Thymus (tissue), 11 donors: Measurements from ENCODE around the gene EFCAB7. TPM values are rescaled to one million over a fixed set of nuclear protein-coding genes. Genes with fewer than 3 reads are reported as not detected.
A peak's percentile ranks its signal among the peaks of the same experiment; 100 is the strongest.
"Not testable (repeated sequence)": the region's sequence is repeated elsewhere in the genome, so short reads cannot be mapped to it uniquely, and the experiment has no call there.

Source experiments
- DNase-seq, 9 donors: peaks; one replicate each; pipeline ENCODE4 v3.0.0-alpha.2; 2013; ENCODE audit warnings: low spot score in 9 of 9, low read depth in 6 of 9, missing footprints in 1 of 9
- H3K27ac ChIP-seq, 2 donors: one replicate each; pipeline ENCODE4 v1.5.1; 2013; ENCODE audit warnings: control low read depth in 1 of 2, low read depth in 1 of 2, low read length in 1 of 2, mild to moderate bottlenecking in 1 of 2, moderate library complexity in 1 of 2
- H3K27me3 ChIP-seq, 2 donors: one replicate each; pipeline ENCODE4 v1.5.1; 2013; ENCODE audit warnings: low read length in 1 of 2; ENCODE audit not compliant: control insufficient read depth in 2 of 2, insufficient read depth in 1 of 2
- H3K36me3 ChIP-seq, 2 donors: one replicate each; pipeline ENCODE4 v1.5.1; 2013; ENCODE audit warnings: low read length in 1 of 2, mild to moderate bottlenecking in 1 of 2, moderate library complexity in 1 of 2; ENCODE audit not compliant: control insufficient read depth in 2 of 2, insufficient read depth in 2 of 2
- H3K4me1 ChIP-seq, 2 donors: one replicate each; pipeline ENCODE4 v1.5.1; 2013; ENCODE audit warnings: low read length in 2 of 2; ENCODE audit not compliant: control insufficient read depth in 2 of 2, insufficient read depth in 2 of 2
- H3K4me3 ChIP-seq, 2 donors: one replicate each; pipeline ENCODE4 v1.5.1; 2013; ENCODE audit warnings: low read length in 2 of 2, control low read depth in 1 of 2, mild to moderate bottlenecking in 1 of 2
- H3K9me3 ChIP-seq, 2 donors: one replicate each; pipeline ENCODE4 v1.5.1; 2013; ENCODE audit warnings: low read length in 1 of 2, mild to moderate bottlenecking in 1 of 2; ENCODE audit not compliant: control insufficient read depth in 2 of 2, insufficient read depth in 1 of 2
- WGBS: extraction: QIAGEN DNeasy Blood & Tissue Kit; methylation state at CpG from one replicate; pipeline ENCODE4 v1.1.7; 2013; 5-methylcytosine and 5-hydroxymethylcytosine counted together
- polyA plus RNA-seq: library from polyadenylated mRNA; stranded (reverse); fragments of 200-250 nt; gene quantifications from one replicate; pipeline ENCODE4 v1.2.3, GENCODE V29; 2013
- total RNA-seq: library from RNA; stranded (reverse); fragments of 120-200 nt; gene quantifications from one replicate; pipeline ENCODE4 v1.2.4, GENCODE V29; 2013
- donor health status: healthy.

EFCAB7 gene
- total and polyA plus RNA-seq, 2 donors: 9.7 to 12.7 TPM

DNA sequence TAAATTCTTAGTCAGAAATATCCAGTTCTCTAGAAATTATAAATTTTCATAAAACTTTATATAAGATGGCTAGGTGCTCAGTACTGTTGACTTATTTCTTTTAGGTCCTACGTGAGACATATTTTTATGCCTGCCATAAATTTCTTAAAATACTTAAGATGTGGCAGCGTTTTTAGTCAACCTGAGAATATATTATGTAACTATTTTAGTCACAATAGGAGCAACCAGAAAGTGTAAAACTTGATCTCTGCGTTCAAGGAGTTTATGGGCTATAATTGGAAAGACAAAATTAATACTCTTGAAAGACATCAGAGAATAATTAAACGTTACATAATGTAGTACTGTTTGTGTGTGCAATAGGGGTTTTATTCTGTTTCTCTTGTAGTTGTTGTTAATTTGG is 45.7 kb downstream of the EFCAB7 start:
- H3K27ac ChIP-seq: no peak overlapping the region
- peaks cover 0 to 2% of the 10 kb centered on the region in 2 donors for H3K36me3 ChIP-seq
- H3K4me1 ChIP-seq: no peaks in the 10 kb centered on the region
- no peaks in the 10 kb centered on the region for H3K27me3 ChIP-seq
- H3K9me3 ChIP-seq: no peaks in the 10 kb centered on the region
- H3K4me3 ChIP-seq: no peak overlapping the region
- no peak for DNase-seq
- 97% methylated on average over 4 of the region's 4 CpGs for WGBS

DNA sequence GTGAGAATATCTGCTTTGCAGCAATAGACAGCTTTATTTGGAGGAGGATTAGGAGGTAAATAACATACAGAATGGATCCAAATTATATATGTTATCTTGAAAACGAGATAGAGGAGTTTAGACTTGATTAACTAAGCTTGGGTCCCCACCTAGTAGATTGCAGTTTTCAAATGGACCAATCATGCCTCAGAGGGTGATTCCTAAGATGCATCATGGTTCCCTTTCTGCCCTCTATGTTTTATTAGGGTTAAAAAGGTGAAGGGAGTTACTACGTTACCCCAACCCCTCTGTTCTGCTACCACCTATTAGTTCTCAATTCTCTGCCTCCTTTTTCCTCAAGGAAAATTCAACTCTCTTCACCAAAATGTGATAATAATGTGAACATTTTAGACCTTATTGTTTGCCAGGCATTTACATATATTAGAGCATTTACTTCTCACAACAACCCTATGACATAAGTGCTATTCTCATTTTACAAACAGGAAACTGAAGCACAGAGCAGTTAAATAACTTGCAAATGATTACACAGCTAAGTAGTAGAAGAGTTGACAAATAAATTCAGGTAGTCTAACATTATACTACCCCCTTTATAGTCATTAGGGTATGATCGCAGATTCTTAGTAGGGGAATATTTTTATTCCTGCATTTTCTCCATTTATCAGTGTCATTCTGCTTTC is 46.5 kb downstream of the EFCAB7 start:
- no peak overlapping the region for H3K4me3 ChIP-seq
- no peaks in the 10 kb centered on the region for H3K27me3 ChIP-seq
- WGBS: 94% methylated on average over 3 of the region's 3 CpGs
- H3K36me3 ChIP-seq: peaks cover 0 to 2% of the 10 kb centered on the region in 2 donors
- no peak for DNase-seq
- H3K9me3 ChIP-seq: no peaks in the 10 kb centered on the region
- H3K4me1 ChIP-seq: no peaks in the 10 kb centered on the region
- H3K27ac ChIP-seq: no peak overlapping the region

DNA sequence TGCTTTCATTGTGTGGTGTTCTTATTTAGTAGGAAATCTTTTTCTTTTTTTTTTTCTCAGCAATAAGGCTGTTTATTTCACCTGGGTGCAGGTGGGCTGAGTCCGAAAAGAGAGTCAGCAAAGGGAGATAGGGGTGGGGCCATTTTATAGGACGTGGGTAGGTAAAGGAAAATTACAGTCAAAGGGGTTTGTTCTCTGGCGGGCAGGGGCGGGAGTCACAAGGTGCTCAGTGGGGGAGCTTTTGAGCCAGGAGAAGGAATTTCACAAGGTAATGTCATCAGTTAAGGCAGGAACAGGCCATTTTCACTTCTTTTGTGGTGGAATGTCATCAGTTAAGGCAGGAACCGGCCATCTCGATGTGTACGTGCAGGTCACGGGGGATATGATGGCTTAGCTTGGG is 49.4 kb downstream of the EFCAB7 start:
- H3K4me1 ChIP-seq, H3K4me3 ChIP-seq, H3K27me3 ChIP-seq, H3K27ac ChIP-seq, H3K36me3 ChIP-seq, DNase-seq, H3K9me3 ChIP-seq: not testable (repeated sequence)
- 91% methylated on average over 8 of the region's 8 CpGs for WGBS

DNA sequence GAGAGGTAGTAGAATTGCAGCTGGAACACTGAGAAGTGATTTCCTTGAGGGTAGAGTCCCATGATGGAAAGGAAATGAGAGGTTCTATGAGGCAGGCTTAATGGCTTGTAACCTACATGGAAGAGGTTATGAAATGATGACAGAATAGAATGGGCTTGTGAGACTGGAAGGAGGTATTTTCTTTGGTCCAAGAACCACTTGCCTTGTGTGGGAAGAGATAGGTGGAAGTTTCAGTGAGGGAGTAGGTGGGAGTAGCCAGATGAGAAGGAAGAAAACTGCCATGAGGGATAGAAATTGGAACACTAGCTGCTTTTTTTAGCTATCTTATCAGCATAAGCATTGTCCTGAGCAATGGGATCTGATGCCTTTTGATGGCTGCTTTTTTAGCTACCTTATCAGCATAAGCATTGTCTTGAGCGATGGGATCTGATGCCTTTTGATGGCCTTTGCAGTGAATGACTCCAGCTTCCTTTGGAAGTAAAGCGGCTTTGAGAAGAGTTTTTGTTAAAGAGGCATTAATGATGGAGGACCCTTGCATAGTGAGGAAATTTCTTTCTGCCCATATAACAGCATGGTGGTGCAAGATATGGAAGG is 51.0 kb downstream of the EFCAB7 start:
- H3K36me3 ChIP-seq, H3K9me3 ChIP-seq, H3K27ac ChIP-seq, DNase-seq, H3K27me3 ChIP-seq, H3K4me1 ChIP-seq, H3K4me3 ChIP-seq: not testable (repeated sequence)
- 98% methylated on average over 2 of the region's 2 CpGs for WGBS

DNA sequence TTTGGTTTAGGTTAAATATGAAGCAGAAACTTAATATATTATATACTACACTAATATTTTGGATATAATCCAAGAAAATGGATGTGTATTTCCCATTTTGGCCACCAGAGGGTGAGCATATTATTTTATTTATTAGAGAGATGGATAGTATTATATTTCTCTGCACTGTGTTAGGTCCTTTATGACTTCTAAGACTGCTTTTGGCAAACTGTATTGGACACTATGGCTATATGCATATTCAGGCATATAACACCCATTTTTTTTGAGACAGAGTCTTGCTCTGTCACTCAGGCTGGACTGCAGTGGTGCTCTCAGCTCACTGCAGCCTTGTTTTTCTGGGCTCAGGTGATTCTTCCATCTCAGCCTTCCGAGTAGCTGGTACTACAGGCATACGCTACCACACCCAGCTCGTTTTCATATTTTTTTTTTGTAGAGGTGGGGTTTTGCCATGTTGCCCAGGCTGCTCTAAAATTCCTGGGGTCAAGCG is 52.1 kb downstream of the EFCAB7 start:
- Histone ChIP-seq H3K27ac (no peak overlapping the region), H3K36me3 (peaks cover 0 to 2% of the 10 kb centered on the region in 2 donors), H3K4me1 (no peaks in the 10 kb centered on the region), H3K4me3 (no peak overlapping the region), H3K9me3 (no peaks in the 10 kb centered on the region), H3K27me3 (no peaks in the 10 kb centered on the region)
- WGBS: 88% methylated on average over 4 of the region's 4 CpGs
- DNase-seq: peak in 4 of 9 donors; percentile 6 to 23 (median 8)

DNA sequence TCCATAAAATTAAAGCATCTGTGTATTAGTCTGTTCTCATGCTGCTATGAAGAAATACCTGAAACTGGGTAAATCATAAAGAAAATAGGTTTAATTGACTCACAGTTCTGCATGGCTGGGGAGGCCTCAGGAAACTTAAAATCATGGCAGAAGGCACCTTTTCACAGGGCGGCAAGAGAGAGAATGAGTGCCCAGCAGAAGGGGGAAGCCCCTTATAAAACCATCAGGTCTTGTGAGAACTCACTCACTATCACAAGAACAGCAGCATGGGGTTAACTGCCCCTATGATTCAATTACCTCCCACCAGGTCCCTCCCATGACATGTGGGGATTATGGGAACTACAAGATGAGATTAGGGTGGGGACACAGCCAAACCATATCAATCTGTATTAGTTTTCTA is 63.0 kb downstream of the EFCAB7 start:
- not testable (repeated sequence) for DNase-seq, H3K9me3 ChIP-seq, H3K27me3 ChIP-seq, H3K36me3 ChIP-seq, H3K4me1 ChIP-seq, H3K4me3 ChIP-seq, H3K27ac ChIP-seq
- WGBS: 97% methylated on average over 1 of the region's 1 CpG

DNA sequence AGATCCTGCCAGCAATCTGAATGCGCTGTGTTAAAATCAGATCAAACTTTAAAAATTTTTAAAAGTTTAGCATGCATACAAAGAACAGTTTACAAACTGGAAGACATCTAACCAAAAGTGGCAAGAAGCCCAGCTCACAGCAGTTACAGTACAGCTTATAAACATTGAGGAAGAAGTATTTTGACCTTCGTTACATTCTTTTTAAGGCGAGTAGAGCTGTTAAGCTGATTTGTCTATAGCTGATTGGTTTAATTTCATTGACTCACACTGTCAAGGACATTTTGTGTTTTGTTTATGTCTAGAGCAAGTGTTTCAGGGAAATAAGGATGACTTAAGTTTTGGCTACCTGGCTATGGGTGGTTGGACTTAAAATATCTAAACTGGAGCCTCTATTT is 66.8 kb downstream of the EFCAB7 start:
- WGBS: 98% methylated on average over 3 of the region's 3 CpGs
- no peaks in the 10 kb centered on the region for H3K36me3 ChIP-seq
- no peak for DNase-seq

DNA sequence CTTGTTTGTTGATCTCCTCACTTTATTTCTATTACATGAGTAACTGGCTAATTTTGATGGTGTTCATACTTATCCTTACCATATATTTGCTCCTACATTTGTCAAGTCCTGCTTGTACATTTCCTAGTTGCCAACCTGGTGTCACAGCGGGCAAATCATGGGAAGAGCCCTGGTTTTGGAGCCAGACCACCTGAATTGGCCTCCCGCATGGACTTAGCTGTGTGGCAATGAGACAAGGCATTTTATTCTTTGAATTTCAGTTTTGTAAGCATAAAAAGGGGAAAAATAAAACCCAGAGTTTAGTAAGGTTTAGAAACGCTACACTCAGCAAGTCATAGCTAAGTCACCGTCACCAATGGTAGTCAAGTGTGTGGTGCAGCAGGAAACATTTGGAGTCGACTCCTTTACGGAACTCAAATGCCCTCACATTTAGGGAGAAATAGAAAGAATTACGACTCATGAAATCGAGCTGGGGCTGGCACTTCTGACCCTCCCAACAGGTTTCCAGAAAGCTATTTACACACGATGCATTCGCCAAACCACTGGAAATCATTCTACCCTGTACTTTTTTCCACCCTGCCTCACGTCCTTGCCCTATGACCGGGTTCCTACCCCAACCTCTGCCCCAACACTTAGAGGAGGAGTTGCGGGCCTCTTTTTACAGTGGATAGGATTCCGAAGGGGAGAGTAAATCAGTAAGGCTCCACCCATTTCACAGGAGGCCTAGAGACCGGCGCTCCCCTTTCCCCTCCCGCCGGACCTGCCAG is 69.4 kb downstream of the EFCAB7 start:
- Histone ChIP-seq H3K36me3 (no peaks in the 10 kb centered on the region), H3K27ac (peak overlapping the region in 1 of 2 donors; percentile 93), H3K4me1 (peaks cover 3 to 14% of the 10 kb centered on the region in 2 donors), H3K27me3 (peaks cover 0 to 6% of the 10 kb centered on the region in 2 donors), H3K9me3 (no peaks in the 10 kb centered on the region), H3K4me3 (peak overlapping the region; percentile 67 to 84)
- DNase-seq: peak in 2 of 9 donors; percentile 6 to 14
- WGBS: 32% methylated on average over 18 of the region's 18 CpGs

More for the DNA sequence above, 66.8 kb downstream of the EFCAB7 start:
- Histone ChIP-seq H3K9me3 (no peaks in the 10 kb centered on the region), H3K27me3 (peaks cover 0 to 6% of the 10 kb centered on the region in 2 donors), H3K27ac (no peak overlapping the region), H3K4me1 (peaks cover 3 to 14% of the 10 kb centered on the region in 2 donors), H3K4me3 (no peak overlapping the region)
